PFSK-1 (cell line): ENCODE results near the gene AGER.

Experiments used
- POLR2AphosphoS5 ChIP-seq: IDR thresholded peaks from 2 replicates; pipeline ENCODE4 v1.6.1; 2012; ENCODE audit warnings: low read depth, mild to moderate bottlenecking, control low read depth, low read length, moderate library complexity
- REST ChIP-seq, 2 experiments: IDR thresholded peaks; 2 replicates each; pipeline versions ENCODE4 v1.6.1 to v1.8.0; 2011 to 2012; ENCODE audit warnings: low read depth in 2 of 2, low read length in 2 of 2, control low read depth in 1 of 2, inconsistent platforms in 1 of 2, mild to moderate bottlenecking in 1 of 2, moderate library complexity in 1 of 2; ENCODE audit not compliant: insufficient read depth in 1 of 2
- SIN3A ChIP-seq: IDR thresholded peaks from 2 replicates; pipeline ENCODE4 v1.6.1; 2012; ENCODE audit warnings: mild to moderate bottlenecking, low read length, moderate library complexity, borderline replicate concordance; ENCODE audit not compliant: insufficient read depth
- TAF1 ChIP-seq: IDR thresholded peaks from 2 replicates; pipeline ENCODE4 v1.6.1; 2012; ENCODE audit warnings: low read length, control low read depth, borderline replicate concordance; ENCODE audit not compliant: insufficient read depth

- TF ChIP-seq POLR2AphosphoS5 (no peak), REST (IDR thresholded peaks at IDR 0.05; ENCODE audit: insufficient read depth in 1 of 2, low read depth in 2 of 2, low read length in 2 of 2) (no peak), TAF1 (no peak), SIN3A (no peak)
Measured at GRCh38 chr6:32215617-32216016, 31.6 kb upstream of the AGER start.
